HCT116 (cell line): ENCODE data around the gene GABRB3. TPM values are rescaled to one million over a fixed set of nuclear protein-coding genes. Genes with fewer than 3 reads are reported as not detected.

Source experiments
- ATAC-seq: fragments of 200-7000 bp; cut with Tn5 transposase; 2 replicates; pipeline ENCODE4 v1.9.1; 2020; ENCODE audit warnings: mild to moderate bottlenecking, moderate library complexity
- BruUV-seq: library from RNA; stranded (reverse); fragments of 400-500 nt; replicated peaks from 2 replicates; lab custom pipeline; 2021; lab: Mats Ljungman, UMichigan
- CTCF ChIA-PET: fragments of 300-600 bp; sonication (Branson Sonifier 250); formaldehyde crosslinking; loops from one replicate; lab custom pipeline; 2021; ENCODE audit warnings: antibody characterized with exemption; lab: Charles Lee
- POLR2A ChIA-PET: fragments of 300-600, 350-600 bp; sonication (Branson Sonifier 250); formaldehyde crosslinking; loops from one replicate; lab custom pipeline; 2021; ENCODE audit warnings: antibody characterized with exemption; lab: Charles Lee
- RAD21 ChIA-PET, 2 experiments: fragments of 300-600 bp; sonication (Branson Sonifier 250); formaldehyde crosslinking; loops; one replicate each; lab custom pipeline; 2023; ENCODE audit warnings: low total read pairs in 2 of 2; ENCODE audit not compliant: uncharacterized antibody in 2 of 2, unreplicated experiment in 2 of 2, low non-redundant PET in 1 of 2; lab: Charles Lee
- DNase-seq: peaks from one replicate; pipeline ENCODE4 v3.0.0-alpha.2; 2010; ENCODE audit warnings: low read depth, low spot score
- H2AFZ ChIP-seq: fragments of 200-600 bp; shearing (Covaris generic), sonication (generic); 2 replicates; pipeline ENCODE4 v1.6.1; 2017; ENCODE audit warnings: low read depth, mixed run types, mixed read lengths, antibody characterized with exemption, low read length; ENCODE audit not compliant: poor library complexity, severe bottlenecking
- H3K27ac ChIP-seq: 2 replicates; pipeline ENCODE4 v1.5.1; 2012; ENCODE audit warnings: low read depth, low read length
- H3K27me3 ChIP-seq: fragments of 200-600 bp; sonication (generic); 2 replicates; pipeline ENCODE4 v1.6.1; 2016; ENCODE audit warnings: mixed run types, low read length, mixed read lengths; ENCODE audit not compliant: insufficient read depth
- H3K36me3 ChIP-seq, 2 experiments: fragments of 200-500 bp in 1 of 2; fragments of 200-600 bp in 1 of 2; sonication (Bioruptor generic) in 1 of 2; sonication (generic) in 1 of 2; 2 replicates each; pipeline versions ENCODE4 v1.5.1 to v1.6.1; 2014 to 2016; ENCODE audit warnings: low read length in 2 of 2, inconsistent platforms in 1 of 2, mixed read lengths in 1 of 2, mixed run types in 1 of 2; ENCODE audit not compliant: insufficient read depth in 2 of 2, control insufficient read depth in 1 of 2
- H3K4me1 ChIP-seq, 2 experiments: fragments of 200-600 bp in 1 of 2; sonication (generic) in 1 of 2; 2 replicates each; pipeline versions ENCODE4 v1.5.1 to v1.6.1; 2012 to 2017; ENCODE audit warnings: low read length in 2 of 2, inconsistent platforms in 1 of 2, mild to moderate bottlenecking in 1 of 2, mixed read lengths in 1 of 2, mixed run types in 1 of 2, moderate library complexity in 1 of 2; ENCODE audit not compliant: insufficient read depth in 2 of 2, control insufficient read depth in 1 of 2
- H3K4me2 ChIP-seq: fragments of 200-600 bp; sonication (generic); 2 replicates; pipeline ENCODE4 v1.6.1; 2017; ENCODE audit warnings: mixed run types, low read length, mixed read lengths
- H3K4me3 ChIP-seq, 2 experiments: fragments of 200-600 bp in 1 of 2; sonication (generic) in 1 of 2; replicated peaks in 1 of 2; 2 replicates each; pipeline ENCODE4 v1.5.1; 2011 to 2016; ENCODE audit warnings: low read length in 2 of 2, control low read depth in 1 of 2, low read depth in 1 of 2, mild to moderate bottlenecking in 1 of 2, mixed read lengths in 1 of 2, mixed run types in 1 of 2
- H3K79me2 ChIP-seq: fragments of 200-600 bp; sonication (generic); 2 replicates; pipeline ENCODE4 v1.6.1; 2017; ENCODE audit warnings: mild to moderate bottlenecking, mixed run types, low read length, moderate library complexity, mixed read lengths; ENCODE audit not compliant: insufficient read depth
- H3K9ac ChIP-seq: fragments of 200-600 bp; sonication (generic); 2 replicates; pipeline ENCODE4 v1.6.1; 2016; ENCODE audit warnings: low read length, mixed read lengths
- H3K9me2 ChIP-seq: fragments of 200-600 bp; sonication (generic), shearing (Covaris generic); 2 replicates; pipeline ENCODE4 v1.6.1; 2017; ENCODE audit warnings: mixed run types, mild to moderate bottlenecking, moderate library complexity; ENCODE audit not compliant: insufficient read depth
- H3K9me3 ChIP-seq, 2 experiments: fragments of 200-500 bp in 1 of 2; fragments of 200-600 bp in 1 of 2; sonication (Bioruptor generic) in 1 of 2; sonication (generic) in 1 of 2; 2 replicates each; pipeline ENCODE4 v1.6.1; 2014 to 2017; ENCODE audit warnings: low read length in 2 of 2, mixed read lengths in 2 of 2, inconsistent platforms in 1 of 2, low read depth in 1 of 2, mild to moderate bottlenecking in 1 of 2, mixed run types in 1 of 2, moderate library complexity in 1 of 2; ENCODE audit not compliant: control insufficient read depth in 1 of 2, insufficient read depth in 1 of 2
- H4K20me1 ChIP-seq: fragments of 200-600 bp; sonication (generic), shearing (Covaris generic); 2 replicates; pipeline ENCODE4 v1.6.1; 2017; ENCODE audit warnings: mixed run types, mild to moderate bottlenecking, moderate library complexity; ENCODE audit not compliant: insufficient read depth
- CBX3 ChIP-seq: IDR thresholded peaks from 2 replicates; pipeline ENCODE4 v1.6.1; 2012; ENCODE audit warnings: low read depth
- EZH2 ChIP-seq: fragments of 200-600 bp; sonication (generic); IDR thresholded peaks from 2 replicates; pipeline ENCODE4 v1.6.1; 2017; ENCODE audit warnings: antibody characterized with exemption, mixed run types
- FOSL1 ChIP-seq: IDR thresholded peaks from 2 replicates; pipeline ENCODE4 v1.6.1; 2012; ENCODE audit warnings: low read depth
- JUND ChIP-seq: IDR thresholded peaks from 2 replicates; pipeline ENCODE4 v1.6.1; 2012
- RAD21 ChIP-seq: IDR thresholded peaks from 2 replicates; pipeline ENCODE4 v1.6.1; 2012; ENCODE audit warnings: low read depth, mild to moderate bottlenecking
- SP1 ChIP-seq: IDR thresholded peaks from 2 replicates; pipeline ENCODE4 v1.6.1; 2012; ENCODE audit warnings: low read depth
- SRF ChIP-seq: IDR thresholded peaks from 2 replicates; pipeline ENCODE4 v1.6.1; 2012; ENCODE audit warnings: low read depth
- ZNF274 ChIP-seq: fragments of 200-500 bp; sonication (Bioruptor generic); IDR thresholded peaks from 2 replicates; pipeline ENCODE4 v1.6.1; 2014; ENCODE audit warnings: mild to moderate bottlenecking, low read depth, low read length, inconsistent platforms
- intact Hi-C: fragments of 100-400 bp; cut with micrococcal nuclease; formaldehyde crosslinking; loops from 2 replicates; pipeline ENCODE4 v1.10.0; 2022
- total RNA-seq: library from RNA; stranded (reverse); gene quantifications from one replicate; pipeline ENCODE4 v1.2.1, GENCODE V29; 2021; ENCODE audit not compliant: unreplicated experiment
- TF ChIP-seq, protein P1 (sequence below), 3 experiments: fragments of 200-600 bp in 1 of 3; sonication (generic) in 1 of 3; IDR thresholded peaks in 2 of 3; conservative IDR thresholded peaks in 1 of 3; 2 replicates each; pipeline ENCODE4 v1.5.1; 2012 to 2017; ENCODE audit warnings: low read depth in 2 of 3, low read length in 2 of 3, antibody characterized with exemption in 1 of 3, borderline replicate concordance in 1 of 3, control low read depth in 1 of 3, mild to moderate bottlenecking in 1 of 3, mixed read lengths in 1 of 3, mixed run types in 1 of 3, moderate library complexity in 1 of 3; ENCODE audit not compliant: insufficient read depth in 1 of 3
- TF ChIP-seq, protein P2 (sequence below): IDR thresholded peaks from 2 replicates; pipeline ENCODE4 v1.6.1; 2012
- TF ChIP-seq, protein P3 (sequence below): IDR thresholded peaks from 2 replicates; pipeline ENCODE4 v1.6.1; 2012; ENCODE audit warnings: low read depth
- TF ChIP-seq, protein P4 (sequence below): IDR thresholded peaks from 2 replicates; pipeline ENCODE4 v1.6.1; 2011; ENCODE audit warnings: mild to moderate bottlenecking, low read length, moderate library complexity; ENCODE audit not compliant: insufficient replicate concordance; ENCODE audit errors: extremely low read depth

GABRB3 gene
- total RNA-seq, 1 experiment from 2014 or later, result 0.52 TPM

DNA sequence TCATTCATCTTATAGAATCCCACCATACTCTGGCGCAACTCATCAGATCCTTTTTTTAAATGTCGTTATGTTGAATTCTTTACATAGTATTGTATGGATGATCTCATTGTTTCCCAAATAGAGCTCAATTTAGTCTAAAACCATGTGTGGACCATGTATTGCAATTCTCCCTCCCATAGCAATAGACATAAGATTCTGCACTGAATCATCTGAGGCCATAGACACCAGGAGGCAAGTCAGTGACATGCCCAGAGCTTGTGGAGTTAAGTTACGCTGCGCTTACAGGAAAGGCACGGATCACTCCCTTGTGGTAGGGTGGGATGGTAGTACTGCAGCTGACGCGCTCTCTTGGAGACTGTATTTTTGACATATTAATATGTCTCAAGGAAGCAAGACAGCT, 211.0 kb downstream of the GABRB3 start:
- TF ChIP-seq SP1 (no peak), CBX3 (no peak), SRF (no peak)
- TF ChIP-seq, protein P1, sequence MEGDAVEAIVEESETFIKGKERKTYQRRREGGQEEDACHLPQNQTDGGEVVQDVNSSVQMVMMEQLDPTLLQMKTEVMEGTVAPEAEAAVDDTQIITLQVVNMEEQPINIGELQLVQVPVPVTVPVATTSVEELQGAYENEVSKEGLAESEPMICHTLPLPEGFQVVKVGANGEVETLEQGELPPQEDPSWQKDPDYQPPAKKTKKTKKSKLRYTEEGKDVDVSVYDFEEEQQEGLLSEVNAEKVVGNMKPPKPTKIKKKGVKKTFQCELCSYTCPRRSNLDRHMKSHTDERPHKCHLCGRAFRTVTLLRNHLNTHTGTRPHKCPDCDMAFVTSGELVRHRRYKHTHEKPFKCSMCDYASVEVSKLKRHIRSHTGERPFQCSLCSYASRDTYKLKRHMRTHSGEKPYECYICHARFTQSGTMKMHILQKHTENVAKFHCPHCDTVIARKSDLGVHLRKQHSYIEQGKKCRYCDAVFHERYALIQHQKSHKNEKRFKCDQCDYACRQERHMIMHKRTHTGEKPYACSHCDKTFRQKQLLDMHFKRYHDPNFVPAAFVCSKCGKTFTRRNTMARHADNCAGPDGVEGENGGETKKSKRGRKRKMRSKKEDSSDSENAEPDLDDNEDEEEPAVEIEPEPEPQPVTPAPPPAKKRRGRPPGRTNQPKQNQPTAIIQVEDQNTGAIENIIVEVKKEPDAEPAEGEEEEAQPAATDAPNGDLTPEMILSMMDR (IDR thresholded peaks at IDR 0.05 in 2 of 3, conservative IDR thresholded peaks at IDR 0.05 in 1 of 3; ENCODE audit: borderline replicate concordance in 1 of 3, insufficient read depth in 1 of 3, low read depth in 2 of 3, low read length in 2 of 3), result no peak
- TF ChIP-seq, protein P2, sequence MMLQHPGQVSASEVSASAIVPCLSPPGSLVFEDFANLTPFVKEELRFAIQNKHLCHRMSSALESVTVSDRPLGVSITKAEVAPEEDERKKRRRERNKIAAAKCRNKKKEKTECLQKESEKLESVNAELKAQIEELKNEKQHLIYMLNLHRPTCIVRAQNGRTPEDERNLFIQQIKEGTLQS, result no peak
- H3K79me2 ChIP-seq, result no peaks in the 10 kb centered on the region
- peaks cover 5 to 38% of the 10 kb centered on the region in 2 experiments; a peak in 2 of 4 replicates for H3K9me3 ChIP-seq
- no peak overlapping the region for H3K4me2 ChIP-seq
- no peaks in the 10 kb centered on the region for H3K9me2 ChIP-seq
- CTCF ChIA-PET, result no interaction called here
- intact Hi-C loops, result no loop called here
- no peak overlapping the region for H3K4me3 ChIP-seq
- DNase-seq (no peak), ATAC-seq (no peak)
- H4K20me1 ChIP-seq, result no peaks in the 10 kb centered on the region
- H2AFZ ChIP-seq, result no peak overlapping the region
- RAD21 ChIA-PET, result no interaction called here
- H3K27ac ChIP-seq, result no peak overlapping the region
- no peak overlapping the region for H3K9ac ChIP-seq
- H3K4me1 ChIP-seq, result no peaks in the 10 kb centered on the region
- H3K27me3 ChIP-seq, result no peaks in the 10 kb centered on the region
- no TSS peak for BruUV-seq
- H3K36me3 ChIP-seq, result no peaks in the 10 kb centered on the region
- POLR2A ChIA-PET, result no interaction called here

DNA sequence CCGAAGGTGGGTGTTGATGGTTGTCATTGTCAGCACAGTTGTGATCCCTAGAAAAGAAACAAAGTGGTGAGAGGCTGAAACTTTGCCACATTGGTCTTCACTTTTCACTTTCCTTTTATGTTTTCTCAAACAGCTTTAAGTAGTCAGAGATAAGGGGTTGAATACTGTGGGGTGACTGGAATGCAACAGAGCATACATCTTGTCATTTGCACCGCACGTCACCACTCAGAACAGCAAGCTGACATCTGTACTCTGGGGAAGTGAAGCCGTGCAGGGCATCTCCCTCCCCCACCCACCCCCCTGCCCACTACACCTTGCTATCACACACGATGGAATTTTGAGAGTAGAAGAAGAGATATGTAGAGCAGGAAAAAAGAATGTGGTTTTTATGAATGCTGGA, 211.7 kb downstream of the GABRB3 start:
- no peak overlapping the region for H3K4me2 ChIP-seq
- ATAC-seq (no peak), DNase-seq (no peak)
- no peaks in the 10 kb centered on the region for H3K79me2 ChIP-seq
- POLR2A ChIA-PET, result no interaction called here
- no peaks in the 10 kb centered on the region for H3K9me2 ChIP-seq
- intact Hi-C loops, result no loop called here
- H3K4me3 ChIP-seq, result no peak overlapping the region
- H3K9ac ChIP-seq, result no peak overlapping the region
- RAD21 ChIA-PET, result no interaction called here
- CTCF ChIA-PET, result no interaction called here
- no peaks in the 10 kb centered on the region for H3K36me3 ChIP-seq
- H2AFZ ChIP-seq, result no peak overlapping the region
- BruUV-seq, result no TSS peak
- H3K27ac ChIP-seq, result no peak overlapping the region
- no peaks in the 10 kb centered on the region for H3K4me1 ChIP-seq
- peaks cover 7 to 42% of the 10 kb centered on the region in 2 experiments; a peak in 2 of 4 replicates for H3K9me3 ChIP-seq
- H4K20me1 ChIP-seq, result no peaks in the 10 kb centered on the region
- no peaks in the 10 kb centered on the region for H3K27me3 ChIP-seq
- no peak for TF ChIP-seq SRF
- TF ChIP-seq EZH2, result no peak
- TF ChIP-seq, protein P3, sequence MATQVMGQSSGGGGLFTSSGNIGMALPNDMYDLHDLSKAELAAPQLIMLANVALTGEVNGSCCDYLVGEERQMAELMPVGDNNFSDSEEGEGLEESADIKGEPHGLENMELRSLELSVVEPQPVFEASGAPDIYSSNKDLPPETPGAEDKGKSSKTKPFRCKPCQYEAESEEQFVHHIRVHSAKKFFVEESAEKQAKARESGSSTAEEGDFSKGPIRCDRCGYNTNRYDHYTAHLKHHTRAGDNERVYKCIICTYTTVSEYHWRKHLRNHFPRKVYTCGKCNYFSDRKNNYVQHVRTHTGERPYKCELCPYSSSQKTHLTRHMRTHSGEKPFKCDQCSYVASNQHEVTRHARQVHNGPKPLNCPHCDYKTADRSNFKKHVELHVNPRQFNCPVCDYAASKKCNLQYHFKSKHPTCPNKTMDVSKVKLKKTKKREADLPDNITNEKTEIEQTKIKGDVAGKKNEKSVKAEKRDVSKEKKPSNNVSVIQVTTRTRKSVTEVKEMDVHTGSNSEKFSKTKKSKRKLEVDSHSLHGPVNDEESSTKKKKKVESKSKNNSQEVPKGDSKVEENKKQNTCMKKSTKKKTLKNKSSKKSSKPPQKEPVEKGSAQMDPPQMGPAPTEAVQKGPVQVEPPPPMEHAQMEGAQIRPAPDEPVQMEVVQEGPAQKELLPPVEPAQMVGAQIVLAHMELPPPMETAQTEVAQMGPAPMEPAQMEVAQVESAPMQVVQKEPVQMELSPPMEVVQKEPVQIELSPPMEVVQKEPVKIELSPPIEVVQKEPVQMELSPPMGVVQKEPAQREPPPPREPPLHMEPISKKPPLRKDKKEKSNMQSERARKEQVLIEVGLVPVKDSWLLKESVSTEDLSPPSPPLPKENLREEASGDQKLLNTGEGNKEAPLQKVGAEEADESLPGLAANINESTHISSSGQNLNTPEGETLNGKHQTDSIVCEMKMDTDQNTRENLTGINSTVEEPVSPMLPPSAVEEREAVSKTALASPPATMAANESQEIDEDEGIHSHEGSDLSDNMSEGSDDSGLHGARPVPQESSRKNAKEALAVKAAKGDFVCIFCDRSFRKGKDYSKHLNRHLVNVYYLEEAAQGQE, result no peak
- TF ChIP-seq FOSL1, result no peak
- TF ChIP-seq SP1, result no peak
- no peak for TF ChIP-seq JUND
- TF ChIP-seq RAD21, result no peak
- TF ChIP-seq, protein P4, sequence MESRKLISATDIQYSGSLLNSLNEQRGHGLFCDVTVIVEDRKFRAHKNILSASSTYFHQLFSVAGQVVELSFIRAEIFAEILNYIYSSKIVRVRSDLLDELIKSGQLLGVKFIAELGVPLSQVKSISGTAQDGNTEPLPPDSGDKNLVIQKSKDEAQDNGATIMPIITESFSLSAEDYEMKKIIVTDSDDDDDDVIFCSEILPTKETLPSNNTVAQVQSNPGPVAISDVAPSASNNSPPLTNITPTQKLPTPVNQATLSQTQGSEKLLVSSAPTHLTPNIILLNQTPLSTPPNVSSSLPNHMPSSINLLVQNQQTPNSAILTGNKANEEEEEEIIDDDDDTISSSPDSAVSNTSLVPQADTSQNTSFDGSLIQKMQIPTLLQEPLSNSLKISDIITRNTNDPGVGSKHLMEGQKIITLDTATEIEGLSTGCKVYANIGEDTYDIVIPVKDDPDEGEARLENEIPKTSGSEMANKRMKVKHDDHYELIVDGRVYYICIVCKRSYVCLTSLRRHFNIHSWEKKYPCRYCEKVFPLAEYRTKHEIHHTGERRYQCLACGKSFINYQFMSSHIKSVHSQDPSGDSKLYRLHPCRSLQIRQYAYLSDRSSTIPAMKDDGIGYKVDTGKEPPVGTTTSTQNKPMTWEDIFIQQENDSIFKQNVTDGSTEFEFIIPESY, result no peak
- TF ChIP-seq, protein P2, result no peak
- no peak for TF ChIP-seq ZNF274
